Measurements from ENCODE around the gene YJEFN3.
A peak's percentile ranks its signal among the peaks of the same experiment; 100 is the strongest.

YJEFN3 gene

GRCh38 chr19:19528721-19529490, at the start of gene YJEFN3:
TSS of gene YJEFN3 (plus strand) at chr19:19528911. CDS start at chr19:19528933, 22 bp downstream.
- DNase-seq, result peak; percentile 77

GRCh38 chr19:19480688-19481087, 48.0 kb upstream of the YJEFN3 start:
- no peak for DNase-seq

- DNase-seq, result peak; percentile 62
Observed at GRCh38 chr19:19482809-19483596, 45.7 kb upstream of the YJEFN3 start.

- DNase-seq, result peak; percentile 84
Observed at GRCh38 chr19:19485161-19485997, 43.3 kb upstream of the YJEFN3 start.

GRCh38 chr19:19485998-19486290, 42.8 kb upstream of the YJEFN3 start:
- DNase-seq, result no peak

GRCh38 chr19:19486343-19487076, 42.2 kb upstream of the YJEFN3 start:
- DNase-seq, result no peak

- DNase-seq, result no peak
Observed at GRCh38 chr19:19487077-19487949, 41.4 kb upstream of the YJEFN3 start.

GRCh38 chr19:19487950-19488874, 40.5 kb upstream of the YJEFN3 start:
- DNase-seq, result peak; percentile 54

GRCh38 chr19:19488875-19489690, 39.6 kb upstream of the YJEFN3 start:
- peak; percentile 96 for DNase-seq

GRCh38 chr19:19489804-19490204, 38.9 kb upstream of the YJEFN3 start:
- no peak for DNase-seq

- peak; percentile 97 for DNase-seq
Observed at GRCh38 chr19:19490214-19490968, 38.3 kb upstream of the YJEFN3 start.

GRCh38 chr19:19491321-19492025, 37.2 kb upstream of the YJEFN3 start:
- DNase-seq, result no peak

GRCh38 chr19:19492026-19492610, 36.6 kb upstream of the YJEFN3 start:
- no peak for DNase-seq

GRCh38 chr19:19493841-19494546, 34.7 kb upstream of the YJEFN3 start:
- DNase-seq, result no peak

GRCh38 chr19:19495614-19496603, 32.8 kb upstream of the YJEFN3 start:
- DNase-seq, result no peak
